ENCODE measurements around the gene MLEC.

- TF ChIP-seq GATA3 (IDR thresholded peaks at IDR 0.05; ENCODE audit: low read depth, low read length) (no peak), GATA2 (IDR thresholded peaks at IDR 0.05; ENCODE audit: low read depth, low read length) (no peak)
Observed at GRCh38 chr12:120659151-120659525, 27.8 kb upstream of the MLEC start.

Data from SH-SY5Y (cell line).